T-helper 2 cell treated with Interferon-gamma antibody and Interleukin-4, amounts not matched to agents 5 μg/mL and 100 μg/mL, for 36 hours (primary cell): ENCODE data around the gene SRRM3.
"Not testable (repeated sequence)": the region's sequence is repeated elsewhere in the genome, so short reads cannot be mapped to it uniquely, and the experiment has no call there.

Experiments used
- DNase-seq: peaks from one replicate; pipeline ENCODE4 v3.0.0; 2021; ENCODE audit warnings: low spot score
- H3K27ac Mint-ChIP-seq: one replicate; pipeline ENCODE4 v1.8.0; 2021; ENCODE audit warnings: mild to moderate bottlenecking, mixed read lengths
- H3K27me3 Mint-ChIP-seq: one replicate; pipeline ENCODE4 v1.8.0; 2021; ENCODE audit warnings: low read depth, mixed read lengths
- H3K36me3 Mint-ChIP-seq: one replicate; pipeline ENCODE4 v1.8.0; 2021; ENCODE audit warnings: low read depth, mixed read lengths
- H3K4me1 Mint-ChIP-seq: one replicate; pipeline ENCODE4 v1.8.0; 2021; ENCODE audit warnings: low read depth, mixed read lengths
- H3K4me3 Mint-ChIP-seq: one replicate; pipeline ENCODE4 v1.8.0; 2022; ENCODE audit warnings: mild to moderate bottlenecking, moderate library complexity, mixed read lengths
- H3K9me3 Mint-ChIP-seq: one replicate; pipeline ENCODE4 v1.8.0; 2021; ENCODE audit warnings: mixed read lengths

Gene SRRM3

DNA sequence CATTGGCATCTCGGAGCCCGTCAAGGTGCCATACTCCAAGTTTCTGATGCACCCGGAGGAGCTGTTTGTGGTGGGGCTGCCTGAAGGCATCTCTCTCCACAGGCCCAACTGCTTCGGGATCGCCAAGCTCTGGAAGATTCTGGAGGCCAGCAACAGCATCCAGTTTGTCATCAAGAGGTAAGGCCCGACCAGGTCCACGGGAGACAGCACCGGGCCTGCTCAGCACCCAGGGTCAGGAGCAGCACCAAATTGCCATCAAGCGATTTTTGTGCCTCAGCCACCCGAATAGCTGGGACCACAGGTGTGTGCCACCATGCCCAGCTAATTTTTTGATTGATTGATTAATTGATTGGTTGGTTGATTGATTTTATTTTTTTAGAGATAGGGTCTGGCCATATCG is 24.7 kb upstream of the SRRM3 start:
- H3K27me3 Mint-ChIP-seq = not testable (repeated sequence)

GRCh38 chr7:76179686-76180085 is 22.0 kb upstream of the SRRM3 start:
- H3K4me1 Mint-ChIP-seq = peaks cover 8% of the 10 kb centered on the region
- no peak overlapping the region for H3K27ac Mint-ChIP-seq

More for the DNA sequence above, 24.7 kb upstream of the SRRM3 start:
- not testable (repeated sequence) for DNase-seq, H3K36me3 Mint-ChIP-seq, H3K27ac Mint-ChIP-seq, H3K9me3 Mint-ChIP-seq, H3K4me1 Mint-ChIP-seq, H3K4me3 Mint-ChIP-seq

DNA sequence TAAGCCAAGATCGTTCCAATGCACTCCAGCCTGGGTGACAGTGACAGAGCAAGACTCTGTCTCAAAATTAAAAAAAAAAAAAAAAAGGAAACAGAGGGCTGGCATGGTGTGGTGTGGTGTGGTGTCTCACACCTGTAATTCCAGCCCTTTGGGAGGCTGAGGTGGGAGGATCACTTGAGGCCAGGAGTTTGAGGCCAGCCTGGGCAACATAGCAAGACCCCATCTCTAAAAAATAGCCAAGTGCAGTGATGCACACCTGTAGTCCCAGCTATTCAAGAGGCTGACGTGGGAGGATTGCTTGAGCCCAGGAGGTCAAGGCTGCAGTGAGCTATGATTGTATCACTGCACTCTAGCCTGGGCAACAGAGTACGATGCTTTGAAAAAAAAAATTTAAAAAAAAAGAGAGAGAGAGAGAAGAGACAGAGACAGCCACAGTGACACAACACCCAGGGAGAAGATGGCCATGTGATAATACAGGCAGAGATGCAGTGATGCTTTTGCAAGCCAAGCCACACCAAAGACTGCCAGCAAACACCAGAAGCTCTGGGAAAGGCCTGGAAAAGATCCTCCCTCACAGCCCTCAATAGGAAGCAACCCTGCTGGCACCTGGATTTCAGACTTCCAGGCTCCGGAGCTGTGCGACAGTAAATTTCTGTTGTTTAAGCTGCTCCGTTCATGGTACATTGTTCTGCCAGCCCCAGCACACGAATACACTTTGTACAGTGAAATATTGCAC is 19.3 kb upstream of the SRRM3 start:
- H3K9me3 Mint-ChIP-seq = no peaks in the 10 kb centered on the region
- no peaks in the 10 kb centered on the region for H3K36me3 Mint-ChIP-seq
- peaks cover 8% of the 10 kb centered on the region for H3K4me1 Mint-ChIP-seq
- H3K27me3 Mint-ChIP-seq = no peaks in the 10 kb centered on the region
- DNase-seq = no peak
- no peak overlapping the region for H3K4me3 Mint-ChIP-seq
- no peak overlapping the region for H3K27ac Mint-ChIP-seq

More at GRCh38 chr7:76179686-76180085, 22.0 kb upstream of the SRRM3 start:
- Mint-ChIP-seq H3K9me3 (no peaks in the 10 kb centered on the region), H3K27me3 (no peaks in the 10 kb centered on the region), H3K4me3 (no peak overlapping the region), H3K36me3 (no peaks in the 10 kb centered on the region)
- DNase-seq = no peak

DNA sequence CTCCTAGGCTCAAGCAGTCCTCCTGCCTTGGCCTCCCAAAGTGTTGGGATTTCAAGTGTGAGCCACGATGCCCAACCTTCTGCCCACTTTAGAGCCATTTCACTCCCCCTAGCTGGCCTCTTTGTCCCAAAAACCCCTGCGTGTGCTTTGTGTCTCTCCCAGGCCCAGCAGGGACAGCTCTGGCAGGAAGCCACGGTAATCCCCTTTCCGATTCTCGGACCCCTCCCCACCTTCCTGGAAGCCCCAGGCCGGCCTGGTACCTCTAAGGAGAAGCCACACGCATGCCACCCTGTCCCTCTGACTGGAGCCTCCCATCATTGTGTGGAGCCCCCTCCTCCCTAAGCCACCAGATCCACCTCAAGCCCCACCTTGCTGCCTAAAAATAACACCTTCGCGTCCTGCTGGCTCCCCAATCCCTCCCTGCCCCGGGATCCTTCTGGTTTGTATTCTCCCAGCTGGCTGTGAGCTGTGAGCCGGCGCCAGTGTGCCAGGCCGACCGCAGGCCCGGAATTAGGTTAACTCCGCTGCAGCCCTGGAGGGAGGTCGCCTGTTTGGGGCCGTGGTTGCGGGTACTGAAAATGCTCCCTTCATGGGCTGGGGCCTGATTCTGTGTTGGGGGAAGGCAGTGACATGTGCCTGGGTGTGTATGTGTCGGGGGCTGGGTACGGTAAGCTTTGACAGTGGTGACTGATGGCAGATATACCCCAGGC is 16.4 kb upstream of the SRRM3 start:
- H3K4me1 Mint-ChIP-seq = no peaks in the 10 kb centered on the region
- DNase-seq = no peak
- no peaks in the 10 kb centered on the region for H3K9me3 Mint-ChIP-seq
- H3K27me3 Mint-ChIP-seq = no peaks in the 10 kb centered on the region
- no peak overlapping the region for H3K27ac Mint-ChIP-seq
- H3K36me3 Mint-ChIP-seq = no peaks in the 10 kb centered on the region
- H3K4me3 Mint-ChIP-seq = no peak overlapping the region

- no peak for DNase-seq
- Mint-ChIP-seq H3K36me3 (no peaks in the 10 kb centered on the region), H3K9me3 (peaks cover 3% of the 10 kb centered on the region), H3K4me3 (no peak overlapping the region), H3K4me1 (no peaks in the 10 kb centered on the region), H3K27me3 (no peaks in the 10 kb centered on the region), H3K27ac (no peak overlapping the region)
Measured at GRCh38 chr7:76187272-76187671, 14.4 kb upstream of the SRRM3 start.

GRCh38 chr7:76189276-76189675 is 12.4 kb upstream of the SRRM3 start:
- no peak for DNase-seq
- no peaks in the 10 kb centered on the region for H3K4me1 Mint-ChIP-seq
- H3K9me3 Mint-ChIP-seq = peaks cover 4% of the 10 kb centered on the region
- H3K27me3 Mint-ChIP-seq = no peaks in the 10 kb centered on the region
- H3K27ac Mint-ChIP-seq = no peak overlapping the region
- H3K4me3 Mint-ChIP-seq = no peak overlapping the region
- no peaks in the 10 kb centered on the region for H3K36me3 Mint-ChIP-seq

DNA sequence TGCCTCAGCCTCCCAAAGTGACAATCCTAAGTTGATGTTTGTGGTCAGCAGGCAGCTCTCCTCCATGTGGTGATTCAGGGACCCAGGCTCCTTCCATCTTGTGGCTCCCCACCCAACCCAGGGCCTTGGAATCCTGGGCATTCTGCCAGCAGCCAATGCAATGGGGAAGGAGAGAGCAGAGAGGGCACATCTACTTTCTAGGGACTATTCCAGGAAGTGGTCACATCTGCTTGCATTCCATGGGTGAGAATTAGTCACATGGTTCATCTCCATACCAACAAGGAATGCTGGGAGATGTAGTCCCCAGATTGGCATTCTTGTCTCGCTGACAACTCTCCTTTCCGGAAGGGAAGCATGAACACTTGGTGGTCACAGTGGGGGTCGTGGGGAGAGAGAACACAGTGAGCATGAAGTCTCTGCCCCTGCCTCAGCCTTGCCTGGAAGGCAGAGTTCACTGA is 9.9 kb upstream of the SRRM3 start:
- Mint-ChIP-seq H3K27me3 (no peaks in the 10 kb centered on the region), H3K4me3 (no peak overlapping the region), H3K27ac (no peak overlapping the region), H3K4me1 (no peaks in the 10 kb centered on the region), H3K9me3 (peaks cover 4% of the 10 kb centered on the region), H3K36me3 (no peaks in the 10 kb centered on the region)
- no peak for DNase-seq

- Mint-ChIP-seq H3K4me3 (no peak overlapping the region), H3K9me3 (peaks cover 4% of the 10 kb centered on the region), H3K27ac (no peak overlapping the region), H3K27me3 (no peaks in the 10 kb centered on the region), H3K36me3 (no peaks in the 10 kb centered on the region), H3K4me1 (no peaks in the 10 kb centered on the region)
- no peak for DNase-seq
Measured at GRCh38 chr7:76193466-76193865, 8.2 kb upstream of the SRRM3 start.

DNA sequence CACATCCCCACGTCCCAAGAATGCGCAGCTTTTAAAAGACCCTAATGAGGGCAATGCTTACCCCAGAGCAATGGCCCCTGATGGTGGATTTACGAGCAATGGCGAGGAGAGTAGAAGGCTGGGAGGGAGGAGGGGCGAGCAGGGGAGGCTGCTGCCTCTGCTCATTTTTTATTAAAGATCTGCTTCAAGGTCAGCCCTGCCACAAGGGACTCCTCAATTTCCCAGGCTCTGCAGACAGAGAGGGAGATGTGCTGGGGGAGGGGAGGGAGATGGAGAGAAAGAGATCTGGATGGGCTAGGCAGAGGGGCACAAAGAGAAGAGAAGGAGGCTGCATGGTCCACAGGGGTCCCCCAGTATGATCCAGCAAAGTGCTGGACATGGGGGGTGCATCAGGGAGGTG is 7.8 kb upstream of the SRRM3 start:
- Mint-ChIP-seq H3K9me3 (peaks cover 4% of the 10 kb centered on the region), H3K36me3 (no peaks in the 10 kb centered on the region), H3K27me3 (no peaks in the 10 kb centered on the region), H3K27ac (no peak overlapping the region), H3K4me3 (no peak overlapping the region), H3K4me1 (no peaks in the 10 kb centered on the region)
- DNase-seq = no peak

DNA sequence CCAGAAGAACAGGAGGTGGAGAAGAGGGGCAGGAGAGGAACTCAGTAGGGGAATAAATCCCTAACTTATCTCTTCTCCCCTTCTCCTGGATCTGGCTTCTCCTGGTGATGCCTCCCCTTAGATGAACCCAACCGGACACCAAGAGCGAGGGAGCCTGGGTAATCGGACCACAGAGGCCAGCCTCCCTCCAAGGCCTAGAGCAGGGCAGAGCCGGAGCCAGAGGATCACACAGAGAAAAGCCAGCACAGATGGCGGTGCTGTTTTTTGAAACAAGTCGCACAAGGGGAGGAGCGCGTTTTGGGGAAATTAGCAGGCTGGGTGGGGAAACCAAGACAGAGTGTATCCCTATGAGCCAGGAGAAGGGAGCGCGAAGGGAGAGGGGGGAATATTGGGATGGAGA is 4.9 kb upstream of the SRRM3 start:
- Mint-ChIP-seq H3K4me1 (no peaks in the 10 kb centered on the region), H3K27me3 (no peaks in the 10 kb centered on the region), H3K4me3 (no peak overlapping the region), H3K36me3 (no peaks in the 10 kb centered on the region), H3K9me3 (peaks cover 4% of the 10 kb centered on the region), H3K27ac (no peak overlapping the region)
- DNase-seq = no peak

DNA sequence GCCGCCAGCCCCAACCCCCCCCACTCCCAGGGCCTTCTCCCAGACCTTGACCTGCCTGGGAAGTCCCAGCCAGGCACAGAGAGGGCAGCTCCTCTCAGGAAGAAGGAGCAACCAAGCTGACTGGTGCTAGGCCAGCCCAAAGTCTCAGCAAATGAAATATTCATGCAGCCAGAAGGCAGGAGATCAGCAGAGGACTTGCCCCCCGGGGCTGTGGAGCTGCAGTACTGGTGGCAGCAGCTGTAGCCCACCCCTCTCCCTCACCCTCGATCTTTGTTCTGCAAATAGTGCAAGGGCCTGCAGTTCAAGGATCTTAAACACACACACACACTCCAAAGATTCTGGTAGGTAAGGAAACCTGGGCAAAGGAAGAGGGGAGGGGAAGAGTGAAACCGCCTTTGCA is 3.5 kb upstream of the SRRM3 start:
- no peaks in the 10 kb centered on the region for H3K9me3 Mint-ChIP-seq
- no peaks in the 10 kb centered on the region for H3K4me1 Mint-ChIP-seq
- no peak overlapping the region for H3K27ac Mint-ChIP-seq
- H3K36me3 Mint-ChIP-seq = no peaks in the 10 kb centered on the region
- no peak for DNase-seq
- H3K27me3 Mint-ChIP-seq = no peaks in the 10 kb centered on the region
- no peak overlapping the region for H3K4me3 Mint-ChIP-seq

GRCh38 chr7:76202666-76203030 is 952 bp downstream of the SRRM3 start:
- no peaks in the 10 kb centered on the region for H3K4me1 Mint-ChIP-seq
- H3K27ac Mint-ChIP-seq = no peak overlapping the region
- H3K27me3 Mint-ChIP-seq = peaks cover 2% of the 10 kb centered on the region
- no peak overlapping the region for H3K4me3 Mint-ChIP-seq
- no peaks in the 10 kb centered on the region for H3K9me3 Mint-ChIP-seq
- DNase-seq = no peak
- H3K36me3 Mint-ChIP-seq = no peaks in the 10 kb centered on the region

DNA sequence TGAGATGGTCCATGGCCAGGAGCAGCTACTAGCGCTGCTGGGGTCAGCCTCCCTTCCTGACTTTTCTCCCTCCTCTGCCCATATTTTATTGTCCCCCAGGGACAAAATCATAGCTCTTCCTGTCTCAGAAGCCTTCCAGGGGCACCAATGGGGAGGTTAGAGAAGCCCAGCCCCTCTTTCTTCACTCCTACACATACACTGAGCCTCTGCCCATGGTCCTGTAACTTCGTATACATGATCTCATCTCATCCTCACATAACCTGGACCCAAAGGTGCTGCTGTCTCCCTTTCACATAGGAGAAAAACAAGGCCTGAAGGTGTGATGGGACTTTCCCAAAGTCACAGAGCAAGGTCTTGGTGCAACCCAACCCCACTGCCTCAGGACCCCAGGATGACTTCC is 2.5 kb downstream of the SRRM3 start:
- Mint-ChIP-seq H3K27me3 (peaks cover 2% of the 10 kb centered on the region), H3K4me1 (no peaks in the 10 kb centered on the region), H3K36me3 (no peaks in the 10 kb centered on the region), H3K9me3 (no peaks in the 10 kb centered on the region), H3K27ac (no peak overlapping the region), H3K4me3 (no peak overlapping the region)
- DNase-seq = no peak

DNA sequence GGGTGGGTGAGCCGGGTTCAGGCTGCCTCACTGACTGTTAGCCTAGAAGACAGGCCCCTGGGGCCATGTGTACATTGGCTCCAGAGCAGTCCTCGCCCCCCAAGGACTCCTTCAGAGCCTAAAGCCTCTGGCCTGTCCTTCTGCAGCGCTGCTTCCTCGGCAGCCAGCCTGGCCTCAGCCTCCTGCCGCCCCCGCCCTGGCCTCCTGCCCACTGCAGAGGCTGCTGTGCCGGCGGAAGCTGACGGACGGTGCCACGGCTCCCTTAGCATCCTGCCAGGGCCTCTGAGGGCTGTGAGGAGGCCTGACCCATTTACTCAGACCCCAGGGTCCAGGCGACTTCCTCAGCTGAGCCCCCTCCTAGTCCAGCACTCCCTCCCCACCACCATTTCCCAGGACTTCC is 4.9 kb downstream of the SRRM3 start:
- Mint-ChIP-seq H3K27me3 (peaks cover 2% of the 10 kb centered on the region), H3K4me3 (no peak overlapping the region)

GRCh38 chr7:76209310-76209709 is 7.6 kb downstream of the SRRM3 start:
- Mint-ChIP-seq H3K36me3 (no peaks in the 10 kb centered on the region), H3K27me3 (peaks cover 2% of the 10 kb centered on the region), H3K27ac (no peak overlapping the region), H3K4me3 (no peak overlapping the region), H3K9me3 (no peaks in the 10 kb centered on the region), H3K4me1 (no peaks in the 10 kb centered on the region)
- no peak for DNase-seq

More for the DNA sequence above, 4.9 kb downstream of the SRRM3 start:
- DNase-seq = no peak
- no peaks in the 10 kb centered on the region for H3K9me3 Mint-ChIP-seq
- H3K27ac Mint-ChIP-seq = no peak overlapping the region
- no peaks in the 10 kb centered on the region for H3K4me1 Mint-ChIP-seq
- no peaks in the 10 kb centered on the region for H3K36me3 Mint-ChIP-seq
